Inflammatory macrophage treated with lipopolysaccharide for 4 hours (primary cell): ENCODE data around the gene DEPDC5.

Experiments
- DNase-seq: peaks from one replicate; pipeline ENCODE4 v3.0.0-alpha.2; 2020

Gene DEPDC5

GRCh38 chr22:31927562-31927961, 173.7 kb downstream of the DEPDC5 start:
- DNase-seq = no peak

- no peak for DNase-seq
These were observed 175.5 kb downstream of the DEPDC5 start for GRCh38 chr22:31929167-31929930.

DNA sequence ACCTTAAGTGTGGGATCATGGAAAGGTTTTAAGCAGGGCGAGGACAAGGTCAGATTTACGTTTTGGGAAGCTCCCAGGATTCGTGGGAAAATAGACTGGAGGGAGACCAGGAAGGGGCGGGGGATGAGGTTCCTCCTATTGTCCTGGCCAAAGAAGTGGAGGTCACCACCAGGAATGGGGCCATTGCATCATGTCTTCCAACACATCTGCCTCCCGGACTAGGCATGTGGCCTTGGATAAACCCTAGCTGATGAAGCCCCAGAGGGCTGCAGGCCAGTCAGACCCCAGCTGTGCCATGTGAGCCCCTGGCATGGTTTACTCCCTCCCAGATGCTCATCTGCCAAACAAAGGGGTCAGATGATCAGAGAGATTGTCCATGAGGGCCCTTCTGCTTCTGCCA, 179.0 kb downstream of the DEPDC5 start:
- DNase-seq = no peak

DNA sequence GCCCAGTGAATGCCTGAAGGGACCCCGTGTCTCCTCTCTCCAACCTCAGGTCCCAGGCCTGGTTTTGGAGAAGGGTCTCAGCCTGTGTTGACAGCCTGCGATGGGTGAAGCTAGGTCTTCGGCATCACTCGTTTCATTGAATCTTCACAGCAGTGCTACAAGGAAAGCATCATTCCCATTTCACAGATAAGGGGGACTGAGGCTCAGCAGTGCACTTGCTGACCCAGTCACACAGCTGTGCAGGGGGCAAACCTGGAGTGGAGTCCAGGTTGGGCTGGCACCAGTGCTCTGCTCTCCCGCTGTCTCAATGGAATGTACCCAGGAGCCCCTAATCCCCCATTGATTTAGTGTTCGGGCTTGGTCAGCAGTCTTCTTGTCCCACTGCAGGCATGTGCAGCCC, 179.6 kb downstream of the DEPDC5 start:
- no peak for DNase-seq

- no peak for DNase-seq
These were observed 180.1 kb downstream of the DEPDC5 start for GRCh38 chr22:31933816-31934482.

GRCh38 chr22:31935961-31936635, 182.3 kb downstream of the DEPDC5 start:
- DNase-seq = peak; percentile 25

DNA sequence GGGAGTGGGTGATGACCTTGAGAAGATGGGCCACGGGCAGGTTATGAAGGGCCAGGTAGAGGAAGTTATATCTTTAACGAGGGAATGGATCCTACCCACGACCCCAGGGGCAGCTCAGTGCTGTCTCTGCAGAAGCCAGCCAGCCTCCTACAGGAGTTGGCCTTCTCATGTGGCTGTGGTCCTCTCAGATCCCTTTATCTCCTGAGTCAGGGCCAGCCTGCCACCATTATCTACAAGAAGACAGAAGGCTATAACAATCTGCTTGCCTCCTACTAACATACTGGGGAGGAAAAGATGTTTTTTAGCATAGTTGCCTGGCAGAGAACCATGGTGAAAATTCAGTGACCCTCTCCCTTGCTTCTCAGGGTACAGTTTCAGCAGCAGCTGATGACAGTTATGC, 183.5 kb downstream of the DEPDC5 start:
- no peak for DNase-seq

DNA sequence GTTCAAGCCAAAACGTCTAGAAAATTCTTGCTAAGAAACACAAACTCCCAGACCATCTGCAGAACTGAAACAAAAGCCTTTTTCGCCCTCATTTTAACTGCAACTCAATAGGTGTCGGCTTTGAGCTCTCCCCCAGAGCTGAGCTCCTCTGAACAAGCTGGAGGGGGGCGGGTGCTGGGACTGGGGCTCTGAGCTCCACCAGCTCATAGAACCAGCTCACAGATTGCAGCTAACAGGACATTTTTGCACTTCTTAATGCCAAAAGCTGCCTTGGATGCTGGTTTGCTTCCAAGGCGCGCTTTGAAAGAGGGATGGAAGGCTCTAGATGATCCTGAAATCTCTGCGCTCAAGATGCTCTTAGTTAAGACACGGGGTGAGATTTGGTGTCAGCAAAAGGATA, 184.5 kb downstream of the DEPDC5 start:
- DNase-seq = no peak

- DNase-seq = no peak
These were observed 186.7 kb downstream of the DEPDC5 start for GRCh38 chr22:31940506-31940905.

DNA sequence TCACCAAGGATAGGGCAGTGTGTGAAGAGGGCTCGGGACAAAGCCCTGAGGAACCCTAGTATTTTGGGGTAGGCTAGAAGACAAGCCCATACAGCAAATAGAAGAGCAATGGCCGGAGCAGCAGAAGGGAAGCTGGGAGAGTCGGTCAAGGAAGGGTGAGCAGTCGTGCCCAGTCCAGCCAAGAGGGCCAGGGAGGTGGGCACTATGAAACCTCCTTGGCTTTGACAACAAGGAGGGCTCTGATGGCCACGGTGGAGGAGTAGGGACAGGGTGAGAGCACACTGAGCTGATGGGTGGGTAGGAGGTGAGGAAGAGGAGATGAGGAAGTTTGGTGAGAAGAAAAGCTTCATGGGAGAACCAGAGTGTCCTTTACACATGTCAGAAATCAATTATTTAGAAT, 188.3 kb downstream of the DEPDC5 start:
- DNase-seq = no peak

DNA sequence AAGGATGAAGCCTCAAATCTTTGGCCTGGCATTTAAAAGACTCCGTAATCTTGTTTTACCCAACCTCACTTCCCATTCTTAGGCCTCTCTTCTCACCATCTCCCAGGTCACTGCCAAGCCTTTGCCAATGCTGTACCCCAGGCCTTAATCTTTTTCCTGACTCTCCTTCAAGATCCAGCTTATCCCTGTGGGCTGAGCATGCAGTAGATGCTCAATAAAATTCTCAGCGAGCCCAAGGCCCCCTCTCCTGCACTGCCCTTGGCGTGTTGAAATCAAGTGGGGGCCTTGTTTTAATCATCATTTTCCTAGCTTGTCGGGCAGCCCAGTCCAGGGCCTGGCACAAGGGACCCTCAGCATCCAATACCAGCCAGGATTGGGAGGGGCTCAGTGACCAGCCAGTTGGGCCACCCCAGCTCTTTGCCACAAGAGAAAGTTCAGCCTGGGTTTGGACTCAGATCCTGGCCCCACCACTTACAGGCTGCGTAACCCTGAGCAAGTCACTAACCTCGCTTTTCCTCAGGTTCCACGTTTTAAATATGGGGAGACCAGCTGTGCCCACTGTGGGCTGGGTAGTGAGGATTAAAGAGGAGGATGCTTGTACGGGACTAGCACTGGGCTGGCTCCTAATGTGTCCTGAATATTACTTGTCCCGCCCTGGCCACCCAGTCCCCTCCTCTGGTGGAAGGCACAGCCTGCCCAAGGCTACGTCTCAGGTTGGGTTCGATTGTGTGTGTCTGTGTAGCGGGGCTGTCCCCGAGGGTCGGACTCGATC, 189.6 kb downstream of the DEPDC5 start:
- no peak for DNase-seq

GRCh38 chr22:31943978-31944699, 190.3 kb downstream of the DEPDC5 start, which contains the start of gene YWHAH:
YWHAH (plus strand) TSS chr22:31944535; CDS start chr22:31944734, 199 bp downstream.
- DNase-seq = peak; percentile 96

DNA sequence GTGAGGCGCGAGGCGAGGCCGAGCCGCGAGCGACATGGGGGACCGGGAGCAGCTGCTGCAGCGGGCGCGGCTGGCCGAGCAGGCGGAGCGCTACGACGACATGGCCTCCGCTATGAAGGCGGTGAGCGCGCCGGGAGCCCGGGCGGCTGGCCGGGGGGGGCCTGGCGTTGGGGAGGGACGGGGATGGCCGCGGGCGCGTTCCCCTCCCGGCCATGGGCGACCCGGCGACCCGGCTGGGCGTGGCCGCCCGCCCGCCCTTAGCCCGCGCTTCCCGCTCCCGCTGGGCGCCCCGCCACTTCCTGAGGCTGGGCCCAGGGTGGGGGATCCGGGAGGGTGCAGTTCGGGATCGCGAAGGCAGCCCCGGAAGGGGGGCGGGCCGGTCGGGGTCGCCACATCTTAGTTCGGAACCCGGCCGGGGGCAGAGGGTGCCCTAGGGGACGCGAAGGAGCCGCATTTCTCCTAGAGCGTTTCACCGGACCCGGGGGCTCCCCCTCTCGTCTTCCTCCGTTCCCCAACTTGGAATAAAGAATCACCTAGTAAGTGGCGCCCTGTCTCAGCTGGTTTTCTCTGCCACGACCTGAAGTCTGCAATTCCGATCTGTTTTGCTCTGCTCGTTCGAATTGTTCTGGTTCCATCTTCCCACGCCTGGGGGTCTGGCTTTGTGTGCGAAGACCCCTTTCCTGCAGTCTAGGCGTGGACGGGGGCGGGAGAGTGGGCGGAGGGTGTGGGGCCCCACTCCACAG, 191.1 kb downstream of the DEPDC5 start:
- no peak for DNase-seq

DNA sequence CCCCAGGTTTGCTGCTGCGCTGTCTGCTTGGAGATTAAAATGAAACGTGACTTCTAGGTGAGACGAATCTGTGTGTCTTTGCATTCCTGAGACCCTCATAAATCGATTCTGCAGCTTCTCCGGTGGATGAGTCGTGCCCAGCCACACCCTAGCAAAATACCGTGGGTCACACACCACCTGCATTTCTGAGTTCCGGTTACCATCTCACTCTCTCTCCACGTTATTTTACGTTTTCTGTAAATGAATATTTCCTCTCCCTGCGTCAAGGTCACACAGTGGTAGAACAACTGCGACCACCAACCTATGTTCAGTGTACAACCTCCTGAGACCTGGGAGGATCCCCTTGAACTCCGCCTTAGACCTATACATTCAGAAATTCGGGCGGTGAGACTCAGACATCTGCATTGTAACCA, 191.6 kb downstream of the DEPDC5 start:
- DNase-seq = no peak

DNA sequence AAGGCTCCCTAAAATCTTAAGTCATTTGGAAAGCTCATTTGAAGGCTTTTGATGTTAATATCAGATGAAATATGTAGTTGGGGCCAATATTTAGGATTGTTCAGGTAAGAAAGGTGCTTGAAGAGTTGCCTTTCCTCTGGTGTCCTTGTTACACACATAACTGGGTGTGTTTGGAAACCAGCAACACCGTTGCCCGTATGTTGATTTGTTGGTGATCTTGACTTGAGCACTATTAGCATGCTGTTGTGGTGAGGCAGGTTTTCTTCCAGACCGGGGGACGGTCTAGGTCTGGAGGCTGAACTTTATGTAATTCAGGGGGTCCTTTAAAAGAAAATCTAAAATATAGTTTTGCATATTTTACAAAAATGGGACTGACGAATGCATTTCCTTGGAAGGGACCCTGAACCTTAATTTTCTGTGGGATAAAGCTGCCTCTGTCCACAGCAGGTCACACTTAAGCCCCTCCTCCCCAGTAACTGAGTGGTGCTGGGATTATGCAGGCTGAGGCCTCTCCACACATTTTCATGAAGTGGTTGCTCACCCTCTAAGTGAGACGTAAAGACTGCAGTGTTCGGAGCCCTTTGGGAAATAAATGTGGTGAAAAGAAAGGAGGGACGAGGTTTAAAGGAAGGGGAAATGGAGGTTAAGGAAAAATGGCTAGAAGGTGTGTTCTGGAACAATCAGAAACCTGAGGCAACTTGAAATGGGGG, 192.3 kb downstream of the DEPDC5 start:
- no peak for DNase-seq

DNA sequence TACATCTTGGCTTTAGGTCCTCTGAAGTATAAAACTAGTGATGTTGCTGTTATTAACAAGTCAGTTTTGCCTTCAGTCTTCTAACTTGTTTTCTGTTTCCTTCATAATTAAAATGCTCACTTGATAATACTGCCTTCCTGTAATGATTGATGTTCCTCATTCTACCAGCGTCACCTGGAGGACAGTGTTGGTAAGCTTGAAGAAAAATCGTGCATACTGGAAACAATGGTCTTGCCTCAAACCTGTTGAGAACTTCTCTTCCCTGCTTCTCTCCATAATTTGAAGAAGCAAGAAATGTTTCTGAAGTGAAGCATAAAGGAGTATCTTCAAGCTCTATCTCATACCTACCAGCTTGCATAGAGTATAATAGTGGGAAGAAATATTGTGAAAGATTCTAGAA, 193.5 kb downstream of the DEPDC5 start:
- DNase-seq = peak; percentile 57

DNA sequence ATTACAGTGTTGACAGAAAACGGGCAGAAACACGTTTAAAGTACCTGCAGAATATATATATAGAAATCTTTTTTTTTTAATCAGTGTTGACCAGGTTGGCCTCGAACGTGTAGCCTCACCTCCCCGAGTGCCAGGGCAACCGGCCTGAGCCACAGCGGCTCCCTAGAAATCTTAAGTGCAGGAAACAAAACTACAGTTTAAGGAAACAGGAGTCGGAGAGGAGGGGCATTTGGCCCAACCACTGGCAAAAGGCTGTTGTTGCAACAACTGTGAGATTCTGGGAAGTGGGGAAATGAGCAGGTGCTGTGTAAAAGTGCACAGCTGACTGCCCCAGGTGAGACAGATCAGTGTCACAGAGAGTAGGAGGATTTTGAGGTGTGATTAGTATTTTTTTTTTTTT, 194.2 kb downstream of the DEPDC5 start:
- no peak for DNase-seq

GRCh38 chr22:31950226-31950625, 196.4 kb downstream of the DEPDC5 start:
- DNase-seq = no peak

- DNase-seq = no peak
These were observed 197.6 kb downstream of the DEPDC5 start for GRCh38 chr22:31951194-31952093.

DNA sequence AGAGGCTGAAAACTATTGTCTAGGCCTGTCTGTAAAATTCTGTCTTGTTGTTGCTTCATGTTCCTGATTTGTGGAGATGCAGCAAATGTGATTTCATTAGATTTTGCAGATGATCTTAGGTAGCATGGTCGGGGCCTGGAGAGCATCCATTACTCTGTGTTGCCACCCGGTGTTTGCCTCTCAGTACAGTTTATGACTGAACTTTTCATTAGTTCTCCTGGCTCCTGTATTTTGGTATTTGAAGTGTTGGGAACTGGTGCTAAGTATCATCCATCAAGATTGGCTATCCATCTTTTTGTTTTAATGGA, 198.2 kb downstream of the DEPDC5 start:
- no peak for DNase-seq
